SH-SY5Y (cell line): Measurements from ENCODE around the gene SLC17A1.

ENCODE experiments used
- GATA2 ChIP-seq: IDR thresholded peaks from 2 replicates; pipeline ENCODE4 v1.6.1; 2011; ENCODE audit warnings: mild to moderate bottlenecking, low read depth, low read length
- GATA3 ChIP-seq: IDR thresholded peaks from 2 replicates; pipeline ENCODE4 v1.6.1; 2011; ENCODE audit warnings: low read depth, mild to moderate bottlenecking, low read length, moderate library complexity

DNA sequence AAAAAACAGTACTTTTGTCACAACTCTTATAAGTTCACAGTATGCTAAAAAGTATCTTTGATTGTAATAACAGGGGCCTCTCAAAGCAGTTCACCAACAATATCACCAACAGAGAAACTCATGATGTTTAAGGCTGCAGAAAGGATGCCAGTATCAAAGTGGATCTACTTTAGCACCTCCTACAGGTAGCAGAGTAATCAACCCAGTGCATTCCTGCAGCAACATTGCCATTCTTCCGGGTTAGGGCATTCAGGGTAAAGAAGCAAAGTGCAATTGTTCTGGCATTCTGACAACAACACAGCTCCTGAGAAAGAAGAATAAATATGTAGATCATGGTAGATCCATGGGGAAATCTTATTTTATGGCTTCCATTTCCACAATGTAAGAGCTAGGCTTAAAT lies 84.9 kb downstream of the SLC17A1 start:
- TF ChIP-seq GATA2 = no peak
- TF ChIP-seq GATA3 = no peak
